Neural progenitor cell (in vitro differentiated cells): ENCODE results near the gene PACS1. TPM values are rescaled to one million over a fixed set of nuclear protein-coding genes. Genes with fewer than 3 reads are reported as not detected.

Experiments used
- DNase-seq: peaks from one replicate; pipeline ENCODE4 v3.0.0-alpha.2; 2016; ENCODE audit warnings: low spot score
- H2AFZ ChIP-seq: fragments of 200-600 bp; sonication (generic); replicated peaks from 2 replicates; pipeline ENCODE4 v1.6.1; 2016; ENCODE audit warnings: antibody characterized with exemption
- H3F3A ChIP-seq: fragments of 200-600 bp; sonication (generic); 2 replicates; pipeline ENCODE4 v1.6.1; 2016; ENCODE audit warnings: antibody characterized with exemption, low read depth
- H3K27ac ChIP-seq: fragments of 200-600 bp; sonication (generic); 2 replicates; pipeline ENCODE4 v1.5.1; 2016; ENCODE audit warnings: mild to moderate bottlenecking
- H3K27me3 ChIP-seq: fragments of 200-600 bp; sonication (generic); 2 replicates; pipeline ENCODE4 v1.6.1; 2016; ENCODE audit warnings: mild to moderate bottlenecking, moderate library complexity
- H3K36me3 ChIP-seq: fragments of 200-600 bp; sonication (generic); 2 replicates; pipeline ENCODE4 v1.5.1; 2016
- H3K4me1 ChIP-seq: fragments of 200-600 bp; sonication (generic); 2 replicates; pipeline ENCODE4 v1.6.1; 2016; ENCODE audit warnings: mixed run types
- H3K4me2 ChIP-seq: fragments of 200-600 bp; sonication (generic); 2 replicates; pipeline ENCODE4 v1.6.1; 2016
- H3K4me3 ChIP-seq: fragments of 200-600 bp; sonication (generic); 2 replicates; pipeline ENCODE4 v1.5.1; 2016
- H3K79me2 ChIP-seq: fragments of 200-600 bp; sonication (generic); 2 replicates; pipeline ENCODE4 v1.6.1; 2016; ENCODE audit warnings: low read depth
- H3K9ac ChIP-seq: fragments of 200-600 bp; sonication (generic); 2 replicates; pipeline ENCODE4 v1.6.1; 2016
- H3K9me3 ChIP-seq: fragments of 200-600 bp; sonication (generic); 2 replicates; pipeline ENCODE4 v1.5.1; 2016; ENCODE audit warnings: low read depth
- H4K20me1 ChIP-seq: fragments of 200-600 bp; sonication (generic); 2 replicates; pipeline ENCODE4 v1.6.1; 2016; ENCODE audit warnings: low read depth
- H3K27ac Mint-ChIP-seq: 3 replicates; pipeline ENCODE4 v1.8.0; 2021; ENCODE audit warnings: mixed read lengths
- H3K27me3 Mint-ChIP-seq: 2 replicates; pipeline ENCODE4 v1.8.0; 2022; ENCODE audit warnings: low read depth, mild to moderate bottlenecking, inconsistent platforms, moderate library complexity, mixed read lengths; ENCODE audit not compliant: insufficient read depth
- H3K36me3 Mint-ChIP-seq: 3 replicates; pipeline ENCODE4 v1.8.0; 2021; ENCODE audit warnings: mixed read lengths
- H3K4me1 Mint-ChIP-seq: 3 replicates; pipeline ENCODE4 v1.8.0; 2021; ENCODE audit warnings: mixed read lengths
- H3K4me3 Mint-ChIP-seq: 3 replicates; pipeline ENCODE4 v1.8.0; 2021; ENCODE audit warnings: mild to moderate bottlenecking, moderate library complexity, mixed read lengths
- H3K9me3 Mint-ChIP-seq: 3 replicates; pipeline ENCODE4 v1.8.0; 2020; ENCODE audit warnings: mixed read lengths
- EZH2 ChIP-seq: fragments of 200-600 bp; sonication (generic); IDR thresholded peaks from 2 replicates; pipeline ENCODE4 v1.6.1; 2017; ENCODE audit warnings: antibody characterized with exemption, mild to moderate bottlenecking, moderate library complexity
- EZH2phosphoT487 ChIP-seq: fragments of 200-600 bp; sonication (generic); IDR thresholded peaks from 2 replicates; pipeline ENCODE4 v1.6.1; 2017; ENCODE audit warnings: antibody characterized with exemption
- total RNA-seq: library from RNA; depleted of rRNA; stranded (reverse); fragments of >200 nt; gene quantifications from 2 replicates; pipeline ENCODE4 v1.2.3, GENCODE V29; 2015; ENCODE audit warnings: low replicate concordance
- TF ChIP-seq, protein P1 (sequence below): fragments of 200-600 bp; sonication (generic); IDR thresholded peaks from 2 replicates; pipeline ENCODE4 v1.5.1; 2017; ENCODE audit warnings: antibody characterized with exemption, mild to moderate bottlenecking

PACS1 gene
- total RNA-seq, 1 donor from 2014 or later = 13.4 TPM

DNA sequence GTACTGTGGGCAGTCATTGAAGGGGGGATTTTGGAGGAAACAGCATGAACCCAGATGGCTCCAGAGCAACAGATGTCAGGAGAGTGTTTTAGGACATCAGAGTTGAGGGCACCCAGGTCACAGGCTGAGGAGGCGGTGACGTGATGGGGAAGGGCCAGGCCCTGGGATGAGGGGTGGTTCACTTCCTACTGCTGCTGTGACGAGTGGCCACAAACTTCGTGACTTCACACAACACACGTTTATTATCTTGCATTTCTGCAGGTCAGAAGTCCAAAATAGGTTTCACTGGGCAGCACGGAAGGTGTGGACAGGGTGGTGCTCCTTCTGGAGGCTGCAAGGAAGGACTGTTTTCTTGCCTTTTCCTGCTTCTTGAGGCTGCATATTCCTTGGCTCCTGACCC lies 120.7 kb downstream of the PACS1 start:
- H3K9ac ChIP-seq = no peak overlapping the region
- TF ChIP-seq EZH2 (no peak), EZH2phosphoT487 (no peak)
- TF ChIP-seq, protein P1, sequence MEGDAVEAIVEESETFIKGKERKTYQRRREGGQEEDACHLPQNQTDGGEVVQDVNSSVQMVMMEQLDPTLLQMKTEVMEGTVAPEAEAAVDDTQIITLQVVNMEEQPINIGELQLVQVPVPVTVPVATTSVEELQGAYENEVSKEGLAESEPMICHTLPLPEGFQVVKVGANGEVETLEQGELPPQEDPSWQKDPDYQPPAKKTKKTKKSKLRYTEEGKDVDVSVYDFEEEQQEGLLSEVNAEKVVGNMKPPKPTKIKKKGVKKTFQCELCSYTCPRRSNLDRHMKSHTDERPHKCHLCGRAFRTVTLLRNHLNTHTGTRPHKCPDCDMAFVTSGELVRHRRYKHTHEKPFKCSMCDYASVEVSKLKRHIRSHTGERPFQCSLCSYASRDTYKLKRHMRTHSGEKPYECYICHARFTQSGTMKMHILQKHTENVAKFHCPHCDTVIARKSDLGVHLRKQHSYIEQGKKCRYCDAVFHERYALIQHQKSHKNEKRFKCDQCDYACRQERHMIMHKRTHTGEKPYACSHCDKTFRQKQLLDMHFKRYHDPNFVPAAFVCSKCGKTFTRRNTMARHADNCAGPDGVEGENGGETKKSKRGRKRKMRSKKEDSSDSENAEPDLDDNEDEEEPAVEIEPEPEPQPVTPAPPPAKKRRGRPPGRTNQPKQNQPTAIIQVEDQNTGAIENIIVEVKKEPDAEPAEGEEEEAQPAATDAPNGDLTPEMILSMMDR = no peak

DNA sequence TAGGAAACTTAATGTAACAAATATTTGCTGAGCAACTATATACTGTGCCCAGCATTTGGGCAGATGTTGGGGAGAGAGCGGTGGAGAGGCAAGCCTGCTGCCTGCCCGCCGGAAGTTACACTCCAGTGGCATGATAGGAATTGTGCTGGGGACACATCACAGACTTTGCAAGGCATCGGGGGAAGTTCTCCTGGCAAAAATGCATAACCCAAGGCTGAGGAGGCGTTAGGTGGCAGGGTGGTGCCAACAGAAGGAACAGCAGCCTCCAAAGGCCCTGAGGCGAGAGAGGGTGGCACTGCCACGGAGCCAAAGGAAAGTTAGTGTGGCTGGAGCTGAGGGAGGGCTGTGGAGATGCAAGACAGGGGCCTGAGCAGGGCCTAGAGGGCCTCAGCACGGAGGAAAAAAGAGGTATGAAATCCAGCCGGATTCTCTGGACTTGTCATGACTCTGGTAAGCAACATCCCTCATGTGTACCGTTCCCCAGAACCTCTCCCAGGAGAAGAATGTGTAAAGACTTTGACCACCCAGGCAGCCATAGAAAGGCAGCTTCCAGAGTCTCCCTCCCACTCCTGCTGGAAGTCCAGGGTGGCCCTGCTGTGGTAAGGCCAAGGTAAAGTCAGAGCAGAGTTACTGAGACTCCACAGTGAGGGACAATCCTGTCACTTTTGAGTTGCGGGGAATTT lies 122.2 kb downstream of the PACS1 start:
- Histone ChIP-seq H3K4me3 (no peak overlapping the region), H3K27ac (no peak overlapping the region), H3K9ac (no peak overlapping the region), H3K4me1 (no peaks in the 10 kb centered on the region), H2AFZ (no peak overlapping the region), H3K4me2 (no peak overlapping the region), H3F3A (no peaks in the 10 kb centered on the region), H3K79me2 (no peaks in the 10 kb centered on the region), H4K20me1 (no peaks in the 10 kb centered on the region), H3K36me3 (no peaks in the 10 kb centered on the region), H3K9me3 (no peaks in the 10 kb centered on the region), H3K27me3 (no peaks in the 10 kb centered on the region)
- H3K4me1 Mint-ChIP-seq = peaks cover 21% of the 10 kb centered on the region
- DNase-seq = no peak
- peaks cover 9% of the 10 kb centered on the region for H3K36me3 Mint-ChIP-seq
- peaks cover 3% of the 10 kb centered on the region for H3K9me3 Mint-ChIP-seq
- no peak for TF ChIP-seq EZH2phosphoT487
- TF ChIP-seq, protein P1 = no peak
- H3K27me3 Mint-ChIP-seq = peaks cover 6% of the 10 kb centered on the region
- no peak overlapping the region for H3K4me3 Mint-ChIP-seq
- peak overlapping the region; percentile 21 for H3K27ac Mint-ChIP-seq

More for the DNA sequence above, 120.7 kb downstream of the PACS1 start:
- no peaks in the 10 kb centered on the region for H4K20me1 ChIP-seq
- no peak overlapping the region for H3K27ac ChIP-seq
- Mint-ChIP-seq H3K4me1 (peaks cover 21% of the 10 kb centered on the region), H3K36me3 (peaks cover 9% of the 10 kb centered on the region), H3K27ac (no peak overlapping the region), H3K4me3 (no peak overlapping the region), H3K27me3 (peaks cover 6% of the 10 kb centered on the region), H3K9me3 (peaks cover 3% of the 10 kb centered on the region)
- no peaks in the 10 kb centered on the region for H3F3A ChIP-seq
- no peak overlapping the region for H2AFZ ChIP-seq
- no peaks in the 10 kb centered on the region for H3K79me2 ChIP-seq
- DNase-seq = no peak
- no peaks in the 10 kb centered on the region for H3K36me3 ChIP-seq
- no peaks in the 10 kb centered on the region for H3K4me1 ChIP-seq
- H3K4me2 ChIP-seq = no peak overlapping the region
- no peak overlapping the region for H3K4me3 ChIP-seq
- no peaks in the 10 kb centered on the region for H3K27me3 ChIP-seq
- H3K9me3 ChIP-seq = no peaks in the 10 kb centered on the region

DNA sequence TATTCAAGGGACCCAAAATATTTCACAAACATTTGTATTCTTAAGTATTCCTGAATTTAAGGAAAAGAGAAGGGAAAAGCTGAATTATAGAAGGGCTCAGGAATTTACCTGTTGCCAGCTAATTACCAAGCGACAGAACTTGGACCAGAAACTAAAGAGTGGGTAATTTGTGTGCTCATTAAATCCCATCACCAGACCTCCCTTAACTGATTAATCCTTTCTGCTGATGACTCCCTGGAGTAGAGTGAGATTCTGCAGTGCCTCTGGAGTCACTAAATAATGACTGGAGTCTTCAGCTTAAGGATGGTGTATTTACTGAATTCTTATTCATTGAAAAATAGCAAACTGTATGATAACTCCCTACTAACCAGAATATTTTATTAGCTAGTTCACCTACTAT lies 124.3 kb downstream of the PACS1 start:
- Mint-ChIP-seq H3K9me3 (peaks cover 2% of the 10 kb centered on the region), H3K27me3 (peaks cover 6% of the 10 kb centered on the region), H3K4me3 (no peak overlapping the region), H3K27ac (no peak overlapping the region), H3K4me1 (peaks cover 21% of the 10 kb centered on the region), H3K36me3 (peaks cover 15% of the 10 kb centered on the region)
- Histone ChIP-seq H3K4me3 (no peak overlapping the region), H3K79me2 (no peaks in the 10 kb centered on the region), H3K27me3 (no peaks in the 10 kb centered on the region), H3K4me1 (no peaks in the 10 kb centered on the region), H3K9ac (no peak overlapping the region), H3K9me3 (no peaks in the 10 kb centered on the region), H3F3A (no peaks in the 10 kb centered on the region), H3K27ac (no peak overlapping the region), H2AFZ (no peak overlapping the region), H3K4me2 (no peak overlapping the region), H3K36me3 (no peaks in the 10 kb centered on the region), H4K20me1 (no peaks in the 10 kb centered on the region)
- no peak for DNase-seq
- TF ChIP-seq EZH2 (no peak), EZH2phosphoT487 (no peak)
- TF ChIP-seq, protein P1 = no peak
